ENCODE measurements around the gene SLC25A47.

The SLC25A47 gene

DNA sequence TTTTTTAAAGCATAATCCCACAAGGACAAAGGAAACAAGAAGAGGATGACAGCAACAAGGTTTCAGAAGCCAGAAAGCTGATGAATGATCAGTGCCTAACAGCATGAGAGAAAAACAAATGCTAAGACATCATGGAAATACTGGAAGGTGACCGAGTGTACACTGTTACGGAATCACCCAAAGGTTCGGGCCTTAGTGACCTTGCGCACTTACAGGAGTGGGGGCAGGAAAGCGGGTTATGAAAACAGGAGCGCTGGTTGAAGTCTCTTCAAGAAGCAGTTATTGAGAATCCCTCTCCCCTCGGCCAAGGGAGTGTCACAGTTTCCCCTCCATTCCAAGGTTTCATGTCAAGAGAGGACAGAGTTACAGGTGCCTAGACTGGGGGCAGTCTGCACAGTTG, 42.6 kb downstream of the SLC25A47 start:
- H3K9me3 ChIP-seq (ENCODE audit: control insufficient read depth, insufficient read depth, low read length): no peaks in the 10 kb centered on the region
- no peaks in the 10 kb centered on the region for H3K79me2 ChIP-seq (ENCODE audit: control insufficient read depth, low read length)
- H4K20me1 ChIP-seq (ENCODE audit: control insufficient read depth, insufficient read depth, low read depth, low read length): no peaks in the 10 kb centered on the region
- H3F3A ChIP-seq (ENCODE audit: control insufficient read depth, insufficient read depth): no peaks in the 10 kb centered on the region
- no peaks in the 10 kb centered on the region for H3K9me2 ChIP-seq (replicated peaks; ENCODE audit: control insufficient read depth, low read length)
- H3K27ac ChIP-seq (ENCODE audit: low read depth, low read length): no peak overlapping the region
- no peak for TF ChIP-seq EZH2phosphoT487 (IDR thresholded peaks at IDR 0.05; ENCODE audit: borderline replicate concordance, low read length)
- TF ChIP-seq, protein P1, sequence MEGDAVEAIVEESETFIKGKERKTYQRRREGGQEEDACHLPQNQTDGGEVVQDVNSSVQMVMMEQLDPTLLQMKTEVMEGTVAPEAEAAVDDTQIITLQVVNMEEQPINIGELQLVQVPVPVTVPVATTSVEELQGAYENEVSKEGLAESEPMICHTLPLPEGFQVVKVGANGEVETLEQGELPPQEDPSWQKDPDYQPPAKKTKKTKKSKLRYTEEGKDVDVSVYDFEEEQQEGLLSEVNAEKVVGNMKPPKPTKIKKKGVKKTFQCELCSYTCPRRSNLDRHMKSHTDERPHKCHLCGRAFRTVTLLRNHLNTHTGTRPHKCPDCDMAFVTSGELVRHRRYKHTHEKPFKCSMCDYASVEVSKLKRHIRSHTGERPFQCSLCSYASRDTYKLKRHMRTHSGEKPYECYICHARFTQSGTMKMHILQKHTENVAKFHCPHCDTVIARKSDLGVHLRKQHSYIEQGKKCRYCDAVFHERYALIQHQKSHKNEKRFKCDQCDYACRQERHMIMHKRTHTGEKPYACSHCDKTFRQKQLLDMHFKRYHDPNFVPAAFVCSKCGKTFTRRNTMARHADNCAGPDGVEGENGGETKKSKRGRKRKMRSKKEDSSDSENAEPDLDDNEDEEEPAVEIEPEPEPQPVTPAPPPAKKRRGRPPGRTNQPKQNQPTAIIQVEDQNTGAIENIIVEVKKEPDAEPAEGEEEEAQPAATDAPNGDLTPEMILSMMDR (IDR thresholded peaks at IDR 0.05; ENCODE audit: low read depth, low read length, poor library complexity, severe bottlenecking): no peak
- H3K36me3 ChIP-seq (ENCODE audit: control insufficient read depth, low read length): peaks cover 66% of the 10 kb centered on the region
- H3K4me1 ChIP-seq (ENCODE audit: control insufficient read depth, low read length): no peaks in the 10 kb centered on the region
- H3K27me3 ChIP-seq (ENCODE audit: control insufficient read depth, low read length): no peaks in the 10 kb centered on the region
- H3K4me2 ChIP-seq (ENCODE audit: low read length): no peak overlapping the region
- H3K4me3 ChIP-seq (ENCODE audit: low read length): no peak overlapping the region

DNA sequence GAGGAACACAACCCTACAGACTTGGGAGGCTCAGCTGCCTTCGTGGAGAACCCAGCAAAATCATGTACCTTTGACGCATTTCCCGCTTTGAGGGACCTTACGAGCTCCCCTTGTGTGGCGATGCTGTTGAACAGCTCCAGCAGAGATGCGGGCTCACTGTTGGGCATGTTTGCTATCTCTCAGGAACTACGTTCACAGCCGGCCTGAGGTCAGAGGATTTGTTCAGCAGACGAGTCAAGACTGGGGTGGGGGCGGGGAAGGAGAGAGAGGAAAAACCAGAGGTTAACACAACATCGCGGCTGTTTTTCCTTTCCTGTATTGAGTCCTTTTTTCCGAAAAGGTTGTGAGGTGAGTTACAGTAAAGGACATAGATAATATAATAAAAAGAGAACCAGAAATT, 45.9 kb downstream of the SLC25A47 start:
- Histone ChIP-seq H3K36me3 (ENCODE audit: control insufficient read depth, low read length) (peaks cover 52% of the 10 kb centered on the region), H3K9me2 (replicated peaks; ENCODE audit: control insufficient read depth, low read length) (no peaks in the 10 kb centered on the region), H3K27ac (ENCODE audit: low read depth, low read length) (no peak overlapping the region), H3K79me2 (ENCODE audit: control insufficient read depth, low read length) (peaks cover 8% of the 10 kb centered on the region; the same call in 1 of the 2 replicates), H3K9me3 (ENCODE audit: control insufficient read depth, insufficient read depth, low read length) (no peaks in the 10 kb centered on the region), H3F3A (ENCODE audit: control insufficient read depth, insufficient read depth) (peaks cover 3% of the 10 kb centered on the region), H3K27me3 (ENCODE audit: control insufficient read depth, low read length) (no peaks in the 10 kb centered on the region), H3K4me3 (ENCODE audit: low read length) (no peak overlapping the region), H3K4me1 (ENCODE audit: control insufficient read depth, low read length) (peaks cover 16% of the 10 kb centered on the region), H3K4me2 (ENCODE audit: low read length) (no peak overlapping the region), H4K20me1 (ENCODE audit: control insufficient read depth, insufficient read depth, low read depth, low read length) (no peaks in the 10 kb centered on the region)
- no peak for TF ChIP-seq EZH2phosphoT487 (IDR thresholded peaks at IDR 0.05; ENCODE audit: borderline replicate concordance, low read length)
- TF ChIP-seq, protein P1 (IDR thresholded peaks at IDR 0.05; ENCODE audit: low read depth, low read length, poor library complexity, severe bottlenecking): no peak

DNA sequence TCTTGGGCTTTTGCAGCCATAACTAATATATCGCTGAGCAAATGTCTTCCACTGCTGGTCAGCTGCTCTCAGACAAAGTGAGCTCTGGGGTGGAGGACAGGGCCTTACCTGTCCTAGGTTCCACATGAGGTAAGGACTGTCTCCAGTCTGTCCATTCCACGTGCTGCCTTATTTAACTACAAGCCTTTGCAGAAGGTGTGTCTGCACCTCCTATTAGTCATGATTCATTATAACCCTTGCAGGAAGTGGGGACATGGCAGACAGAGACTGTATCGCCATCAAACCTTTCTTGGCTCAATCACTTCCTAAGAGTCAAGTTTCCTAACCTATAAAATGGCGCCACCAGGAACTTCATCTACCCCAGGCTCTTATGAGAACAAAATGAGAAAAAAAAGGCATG, 46.9 kb downstream of the SLC25A47 start:
- H3K79me2 ChIP-seq (ENCODE audit: control insufficient read depth, low read length): peaks cover 18% of the 10 kb centered on the region
- no peak overlapping the region for H3K4me2 ChIP-seq (ENCODE audit: low read length)
- TF ChIP-seq, protein P1 (IDR thresholded peaks at IDR 0.05; ENCODE audit: low read depth, low read length, poor library complexity, severe bottlenecking): no peak
- no peak for TF ChIP-seq EZH2phosphoT487 (IDR thresholded peaks at IDR 0.05; ENCODE audit: borderline replicate concordance, low read length)

More for the DNA sequence above, 46.9 kb downstream of the SLC25A47 start:
- H3K4me1 ChIP-seq (ENCODE audit: control insufficient read depth, low read length): peaks cover 26% of the 10 kb centered on the region
- H4K20me1 ChIP-seq (ENCODE audit: control insufficient read depth, insufficient read depth, low read depth, low read length): no peaks in the 10 kb centered on the region
- H3K36me3 ChIP-seq (ENCODE audit: control insufficient read depth, low read length): peaks cover 56% of the 10 kb centered on the region
- H3K9me2 ChIP-seq (replicated peaks; ENCODE audit: control insufficient read depth, low read length): no peaks in the 10 kb centered on the region
- no peaks in the 10 kb centered on the region for H3K27me3 ChIP-seq (ENCODE audit: control insufficient read depth, low read length)
- H3F3A ChIP-seq (ENCODE audit: control insufficient read depth, insufficient read depth): peaks cover 10% of the 10 kb centered on the region
- H3K9me3 ChIP-seq (ENCODE audit: control insufficient read depth, insufficient read depth, low read length): no peaks in the 10 kb centered on the region
- no peak overlapping the region for H3K27ac ChIP-seq (ENCODE audit: low read depth, low read length)
- no peak overlapping the region for H3K4me3 ChIP-seq (ENCODE audit: low read length)
